Measurements from ENCODE around the gene HEBP2. TPM values are rescaled to one million over a fixed set of nuclear protein-coding genes. Genes with fewer than 3 reads are reported as not detected.

HEBP2 gene
- total RNA-seq, 1 experiment from 2014 or later: 58.9 TPM

DNA sequence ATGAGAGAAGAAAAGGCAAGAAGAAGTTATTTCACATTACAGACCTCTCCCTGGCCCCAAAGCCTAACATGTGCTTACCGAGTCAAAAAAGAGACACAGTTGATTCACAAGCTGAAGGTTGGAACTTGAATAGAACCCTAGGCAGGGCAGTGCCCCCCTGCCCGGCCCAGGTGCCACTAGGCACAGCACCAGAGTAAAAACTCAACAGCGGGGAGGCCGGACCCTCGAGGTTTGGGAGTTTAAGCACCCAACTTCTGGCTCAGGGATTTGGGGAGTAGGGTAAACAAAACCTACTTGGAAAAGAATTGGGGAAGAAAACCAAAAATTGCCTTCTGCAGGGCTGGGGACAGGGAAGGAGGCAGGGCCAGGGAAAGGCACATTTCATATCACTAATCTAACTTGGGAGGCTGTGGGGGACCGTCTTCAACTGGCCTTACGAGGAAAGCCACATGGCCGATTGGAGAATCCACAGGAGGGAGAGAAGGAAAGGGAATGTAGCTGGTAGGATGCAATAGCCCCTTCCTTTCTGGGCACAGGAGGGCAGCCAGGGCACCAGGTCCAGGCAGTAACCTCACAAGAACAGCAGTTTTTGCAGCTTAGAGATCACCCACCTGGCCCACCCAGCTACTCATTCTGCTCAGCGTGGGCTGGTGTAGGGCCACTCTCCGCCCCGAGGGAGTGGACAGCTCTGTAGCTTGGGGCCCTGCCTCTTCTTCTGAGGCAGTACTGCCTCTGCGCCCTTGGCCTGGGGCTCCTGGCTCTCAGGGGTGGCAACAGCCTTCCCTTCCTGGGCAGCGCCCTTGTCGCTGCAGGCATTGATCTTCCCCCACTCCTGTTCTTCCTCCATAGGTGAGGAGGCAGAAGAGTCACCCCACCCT is 1.8 kb upstream of the HEBP2 start:
- Histone ChIP-seq H3F3A (ENCODE audit: low read length, unreplicated experiment) (no peaks in the 10 kb centered on the region), H4K20me1 (ENCODE audit: low read length) (no peaks in the 10 kb centered on the region), H3K27me3 (ENCODE audit: low read length) (no peaks in the 10 kb centered on the region), H3K4me2 (ENCODE audit: low read length) (no peak overlapping the region), H3K36me3 (ENCODE audit: low read depth, low read length) (peaks cover 12% of the 10 kb centered on the region), H3K79me2 (ENCODE audit: low read length) (peaks cover 10% of the 10 kb centered on the region), H3K9ac (ENCODE audit: low read length) (no peak overlapping the region), H3K4me3 (ENCODE audit: low read length) (no peak overlapping the region), H3K27ac (ENCODE audit: low read length) (no peak overlapping the region), H3K9me3 (ENCODE audit: low read length) (no peaks in the 10 kb centered on the region), H3K4me1 (ENCODE audit: insufficient read depth, low read length) (peaks cover 20% of the 10 kb centered on the region; the same call in 1 of the 2 replicates), H3K9me2 (replicated peaks; ENCODE audit: low read length) (no peaks in the 10 kb centered on the region), H2AFZ (ENCODE audit: low read length) (no peak overlapping the region)
- no TSS peak for BruUV-seq (replicated peaks)
- no peak for ATAC-seq
- DNase-seq: no peak
- intact Hi-C loops (cut with micrococcal nuclease): loop anchor here (5.0 kb wide), 1 partner anchor 240 kb away; the partner anchor contains the start of gene ARFGEF3
- CTCF ChIA-PET: interaction anchor here (0.6 kb wide), 1 partner anchor 217 kb away, joined by 3 read pairs; no protein-coding TSS in a partner anchor
- POLR2A ChIA-PET (ENCODE audit: unreplicated experiment): no interaction called here
- TF ChIP-seq, protein P1, sequence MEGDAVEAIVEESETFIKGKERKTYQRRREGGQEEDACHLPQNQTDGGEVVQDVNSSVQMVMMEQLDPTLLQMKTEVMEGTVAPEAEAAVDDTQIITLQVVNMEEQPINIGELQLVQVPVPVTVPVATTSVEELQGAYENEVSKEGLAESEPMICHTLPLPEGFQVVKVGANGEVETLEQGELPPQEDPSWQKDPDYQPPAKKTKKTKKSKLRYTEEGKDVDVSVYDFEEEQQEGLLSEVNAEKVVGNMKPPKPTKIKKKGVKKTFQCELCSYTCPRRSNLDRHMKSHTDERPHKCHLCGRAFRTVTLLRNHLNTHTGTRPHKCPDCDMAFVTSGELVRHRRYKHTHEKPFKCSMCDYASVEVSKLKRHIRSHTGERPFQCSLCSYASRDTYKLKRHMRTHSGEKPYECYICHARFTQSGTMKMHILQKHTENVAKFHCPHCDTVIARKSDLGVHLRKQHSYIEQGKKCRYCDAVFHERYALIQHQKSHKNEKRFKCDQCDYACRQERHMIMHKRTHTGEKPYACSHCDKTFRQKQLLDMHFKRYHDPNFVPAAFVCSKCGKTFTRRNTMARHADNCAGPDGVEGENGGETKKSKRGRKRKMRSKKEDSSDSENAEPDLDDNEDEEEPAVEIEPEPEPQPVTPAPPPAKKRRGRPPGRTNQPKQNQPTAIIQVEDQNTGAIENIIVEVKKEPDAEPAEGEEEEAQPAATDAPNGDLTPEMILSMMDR (conservative IDR thresholded peaks at IDR 0.05; ENCODE audit: low read depth, low read length): no peak
- no peak for TF ChIP-seq EZH2phosphoT487 (IDR thresholded peaks at IDR 0.05; ENCODE audit: borderline replicate concordance, low read length)
- TF ChIP-seq EZH2 (IDR thresholded peaks at IDR 0.05; ENCODE audit: low read length, unreplicated experiment): no peak

DNA sequence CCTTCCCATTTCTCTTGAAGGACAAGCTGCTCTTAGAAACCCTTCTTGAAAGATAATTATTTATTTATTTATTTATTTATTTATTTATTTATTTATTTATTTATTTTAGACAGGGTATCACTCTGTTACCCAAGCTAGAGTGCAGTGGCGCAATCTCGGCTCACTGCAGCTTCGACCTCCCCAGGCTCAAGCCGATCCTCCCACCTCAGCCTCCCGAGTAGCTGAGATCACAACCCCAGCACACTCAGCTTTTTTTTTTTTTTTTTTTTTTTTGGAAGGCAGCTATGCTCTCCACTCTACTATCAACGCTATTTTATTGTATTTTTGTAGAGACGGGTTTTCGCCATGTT is 1.2 kb upstream of the HEBP2 start:
- Histone ChIP-seq H3K36me3 (ENCODE audit: low read depth, low read length) (peaks cover 17% of the 10 kb centered on the region), H2AFZ (ENCODE audit: low read length) (no peak overlapping the region), H3K9ac (ENCODE audit: low read length) (no peak overlapping the region), H3K9me3 (ENCODE audit: low read length) (no peaks in the 10 kb centered on the region), H3K4me3 (ENCODE audit: low read length) (no peak overlapping the region), H3K27me3 (ENCODE audit: low read length) (no peaks in the 10 kb centered on the region), H3K9me2 (replicated peaks; ENCODE audit: low read length) (no peaks in the 10 kb centered on the region), H3K4me1 (ENCODE audit: insufficient read depth, low read length) (peaks cover 20% of the 10 kb centered on the region; the same call in 1 of the 2 replicates), H3K4me2 (ENCODE audit: low read length) (peak overlapping the region; percentile 90; the same call in 1 of the 2 replicates), H3K27ac (ENCODE audit: low read length) (no peak overlapping the region), H4K20me1 (ENCODE audit: low read length) (no peaks in the 10 kb centered on the region), H3F3A (ENCODE audit: low read length, unreplicated experiment) (no peaks in the 10 kb centered on the region), H3K79me2 (ENCODE audit: low read length) (peaks cover 10% of the 10 kb centered on the region)
- ChIA-PET CTCF (interaction anchor here (0.5 to 0.6 kb wide), 2 partner anchors 53 to 218 kb away, joined by 3 read pairs; no protein-coding TSS in a partner anchor), POLR2A (ENCODE audit: unreplicated experiment) (no interaction called here)
- TF ChIP-seq, protein P1 (conservative IDR thresholded peaks at IDR 0.05; ENCODE audit: low read depth, low read length): no peak
- TF ChIP-seq EZH2phosphoT487 (IDR thresholded peaks at IDR 0.05; ENCODE audit: borderline replicate concordance, low read length): no peak
- TF ChIP-seq EZH2 (IDR thresholded peaks at IDR 0.05; ENCODE audit: low read length, unreplicated experiment): no peak
- intact Hi-C loops (cut with micrococcal nuclease): loop anchor here (5.0 kb wide), 1 partner anchor 241 kb away; the partner anchor contains the start of gene ARFGEF3
- ATAC-seq (no peak), DNase-seq (no peak)
- BruUV-seq (replicated peaks): no TSS peak
